ENCODE data around the gene EIF4E3.

GRCh38 chr3:71763426-71763825, 38.2 kb upstream of the EIF4E3 start:
- TF ChIP-seq GATA2 (IDR thresholded peaks at IDR 0.05; ENCODE audit: low read depth, low read length) (no peak), GATA3 (IDR thresholded peaks at IDR 0.05; ENCODE audit: low read depth, low read length) (no peak)

Measured in SH-SY5Y (cell line).